ENCODE data around the gene C19orf73. TPM values are rescaled to one million over a fixed set of nuclear protein-coding genes. Genes with fewer than 3 reads are reported as not detected.
A peak's percentile ranks its signal among the peaks of the same experiment; 100 is the strongest.

C19orf73 gene
- total RNA-seq, 1 donor from 2014 or later: 0.40 TPM

DNA sequence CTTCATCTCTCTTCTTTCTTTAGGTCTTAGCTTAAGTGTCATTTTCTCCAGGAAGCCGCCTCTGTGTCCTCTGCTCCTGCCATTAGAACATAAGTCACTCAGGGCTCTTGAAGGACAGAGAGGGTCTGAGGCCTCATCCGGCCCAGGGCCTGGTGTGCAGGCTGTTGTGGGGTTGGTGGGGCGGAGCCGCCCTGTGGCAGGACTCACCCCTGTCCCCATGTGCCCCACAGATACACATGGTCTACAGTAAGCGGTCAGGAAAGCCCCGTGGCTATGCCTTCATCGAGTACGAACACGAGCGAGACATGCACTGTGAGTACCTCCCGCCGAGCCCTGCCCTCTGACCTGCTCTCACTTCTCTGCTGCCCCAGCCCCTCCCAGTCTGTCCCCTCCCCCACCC is 17.8 kb downstream of the C19orf73 start:
- DNase-seq (ENCODE audit: low read depth in 2 of 2): no peak

DNA sequence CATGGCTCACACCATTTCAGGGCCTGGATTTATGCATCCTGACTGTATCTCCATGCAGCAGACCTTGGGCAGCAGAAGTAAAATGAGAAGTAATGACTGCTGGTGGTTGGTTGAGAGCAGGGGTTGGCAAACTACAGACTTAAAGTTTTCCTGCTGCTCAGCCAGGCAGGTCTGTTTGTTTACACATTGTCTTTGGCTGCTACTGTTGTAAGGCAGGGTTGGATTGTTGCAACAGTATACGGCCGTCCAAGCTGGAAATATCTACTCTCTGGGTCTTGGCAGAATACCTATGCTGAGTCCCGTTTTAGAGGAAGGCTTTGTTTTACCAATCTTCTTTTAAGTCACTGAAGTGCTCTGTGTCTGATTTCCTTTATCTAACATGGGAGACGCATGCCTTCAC is 20.1 kb downstream of the C19orf73 start:
- no peak for DNase-seq (ENCODE audit: low read depth in 2 of 2)

DNA sequence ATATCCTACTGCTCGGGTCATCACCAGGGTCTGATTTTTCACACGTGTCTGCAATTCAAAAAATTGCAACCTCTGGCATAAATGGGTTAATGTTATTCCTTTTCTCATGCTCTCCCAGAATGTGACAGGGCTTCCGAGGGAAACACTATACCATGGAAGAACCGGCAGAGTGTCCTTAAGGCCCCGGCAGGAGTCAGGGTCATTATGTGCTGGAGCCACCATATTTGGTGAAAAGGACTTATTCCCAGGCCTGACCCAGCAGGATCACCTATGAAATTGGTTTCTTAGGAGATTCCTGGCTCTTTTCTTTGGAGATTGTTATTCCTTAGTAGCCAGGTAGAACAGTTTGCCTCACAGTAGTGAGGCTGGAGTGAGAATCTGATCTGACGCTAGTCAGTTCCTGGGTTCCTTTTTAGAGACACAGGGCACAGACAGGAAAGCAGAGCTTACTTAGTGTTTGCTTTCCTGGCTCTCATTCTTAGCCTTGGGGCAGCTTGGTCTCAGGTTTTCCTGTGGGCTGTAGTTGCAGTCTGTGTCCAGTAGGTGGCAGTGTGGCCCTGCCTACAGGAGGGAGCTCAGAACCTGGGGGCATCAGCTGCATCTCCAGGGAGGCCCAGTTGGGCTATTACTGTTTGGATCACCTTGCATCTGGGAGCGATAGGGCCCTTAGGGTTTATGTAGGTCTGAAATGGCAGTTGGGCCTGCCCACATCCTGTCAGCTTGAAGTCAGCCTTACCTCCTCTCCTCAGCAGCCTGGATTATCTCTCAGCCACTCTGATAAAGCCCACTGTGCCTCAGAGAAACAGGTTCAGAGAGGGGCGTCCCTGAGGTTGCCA is 21.3 kb downstream of the C19orf73 start:
- DNase-seq (ENCODE audit: low read depth in 2 of 2): peak; percentile 69 to 78

DNA sequence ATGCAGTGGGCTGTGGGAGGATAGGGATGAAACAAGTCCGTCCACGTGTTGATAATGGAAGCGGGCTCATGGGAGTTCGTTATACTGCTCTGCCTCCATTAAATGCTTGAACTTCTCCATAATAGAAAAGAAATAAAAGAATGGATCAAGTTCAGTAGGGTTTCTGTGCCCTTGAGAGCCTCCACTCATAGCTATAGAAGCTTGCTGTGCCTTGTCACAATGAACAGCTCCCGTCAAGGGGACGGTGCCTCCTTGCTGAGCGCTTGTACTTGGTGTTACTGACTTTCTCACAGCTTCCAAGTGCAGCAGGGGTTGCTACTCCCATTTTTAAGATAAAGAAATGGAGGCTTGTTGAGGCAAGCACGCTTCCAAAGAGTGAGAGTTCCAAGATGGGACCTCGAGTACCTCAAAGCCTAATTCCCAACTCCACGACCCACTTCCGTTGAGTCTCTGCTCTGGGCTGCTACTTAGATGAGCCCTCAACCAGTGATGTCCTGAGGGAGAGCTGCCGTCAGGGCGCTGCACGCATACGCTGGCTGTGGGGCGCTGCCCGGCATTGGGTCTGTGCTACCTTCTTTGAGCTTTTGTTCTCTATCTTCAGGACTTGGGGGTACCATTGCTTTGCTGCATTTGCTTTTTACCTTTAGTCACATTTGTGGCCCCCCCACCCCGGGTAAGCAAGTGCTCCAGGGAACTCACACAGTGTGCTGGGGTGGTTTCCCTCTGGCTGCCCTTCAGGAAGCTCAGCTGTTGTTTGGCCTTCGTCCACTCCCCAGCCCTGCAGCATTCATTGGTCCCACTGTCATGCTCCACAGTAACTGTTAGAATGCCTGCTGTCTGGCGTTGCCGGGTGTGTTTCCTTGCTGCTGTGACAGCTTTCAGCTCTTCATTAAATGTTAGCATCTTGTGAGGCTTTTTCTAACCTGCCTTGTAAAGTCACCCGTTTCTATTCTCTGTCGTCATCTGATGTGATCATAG is 24.1 kb downstream of the C19orf73 start:
- DNase-seq (ENCODE audit: low read depth in 2 of 2): peak; percentile 28 to 68

DNA sequence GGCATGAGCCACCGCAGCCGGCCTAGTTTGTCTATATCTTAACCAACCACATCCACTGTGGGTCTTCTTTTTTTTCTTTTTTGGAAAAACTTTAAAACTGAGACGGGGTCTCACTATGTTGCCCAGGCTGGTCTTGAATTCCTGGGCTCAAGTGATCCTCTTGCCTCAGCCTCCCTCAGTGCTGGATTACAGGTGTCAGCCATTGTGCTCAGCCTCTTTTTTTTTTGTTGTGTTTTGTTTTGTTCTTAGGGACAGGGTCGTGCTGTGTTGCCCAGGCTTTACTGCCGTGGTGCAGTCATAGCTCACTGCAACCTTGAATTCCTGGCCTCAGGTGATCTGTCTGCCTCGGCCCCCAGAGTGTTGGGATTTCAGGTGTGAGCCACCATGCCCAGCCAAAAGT is 26.3 kb downstream of the C19orf73 start:
- DNase-seq (ENCODE audit: low read depth in 2 of 2): no peak

DNA sequence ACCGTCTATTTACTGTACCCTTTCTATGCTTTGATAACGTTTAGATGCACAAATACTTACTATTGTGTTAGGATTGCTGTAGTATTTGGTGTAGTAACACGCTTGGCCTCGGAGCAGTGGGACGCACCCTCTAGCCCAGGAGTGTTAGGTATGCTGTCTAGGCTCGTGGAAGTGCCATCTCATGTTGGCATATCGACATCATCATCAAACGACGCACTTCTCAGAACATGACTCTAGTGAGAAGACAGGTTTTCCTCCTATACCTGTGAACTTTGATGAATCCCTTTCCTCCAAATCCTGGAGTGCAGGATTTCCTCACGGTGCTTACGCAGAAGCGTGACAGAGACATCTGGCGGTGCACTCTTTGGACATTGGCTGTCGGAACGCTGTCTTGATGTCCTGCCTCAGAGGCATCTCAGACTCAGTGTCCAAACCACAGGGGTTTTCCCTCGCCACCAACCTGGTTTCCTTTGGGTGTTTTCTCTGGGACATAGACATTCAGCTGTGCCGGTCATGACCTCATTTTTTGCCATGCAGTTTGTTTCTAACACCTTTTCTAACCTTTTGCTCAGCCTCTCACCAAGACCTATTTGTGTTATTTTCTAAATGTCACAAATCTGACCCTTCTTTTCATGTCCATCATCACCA is 27.4 kb downstream of the C19orf73 start:
- DNase-seq (ENCODE audit: low read depth in 2 of 2): no peak

DNA sequence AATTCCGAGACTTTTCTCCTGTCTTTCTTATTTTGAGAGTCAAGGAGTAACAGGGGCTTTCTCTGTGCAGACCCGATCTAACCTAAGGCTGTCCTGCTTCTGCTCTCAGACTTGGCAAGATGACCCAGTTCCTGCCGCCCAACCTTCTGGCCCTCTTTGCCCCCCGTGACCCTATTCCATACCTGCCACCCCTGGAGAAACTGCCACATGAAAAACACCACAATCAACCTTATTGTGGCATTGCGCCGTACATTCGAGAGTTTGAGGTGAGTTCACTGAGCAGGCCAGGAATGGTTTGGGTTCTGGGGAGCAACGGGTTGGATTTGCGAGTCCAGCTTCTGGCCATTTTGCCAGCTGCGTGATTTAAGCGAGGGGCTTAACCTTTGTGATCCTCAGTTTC is 32.6 kb downstream of the C19orf73 start:
- no peak for DNase-seq (ENCODE audit: low read depth in 2 of 2)

DNA sequence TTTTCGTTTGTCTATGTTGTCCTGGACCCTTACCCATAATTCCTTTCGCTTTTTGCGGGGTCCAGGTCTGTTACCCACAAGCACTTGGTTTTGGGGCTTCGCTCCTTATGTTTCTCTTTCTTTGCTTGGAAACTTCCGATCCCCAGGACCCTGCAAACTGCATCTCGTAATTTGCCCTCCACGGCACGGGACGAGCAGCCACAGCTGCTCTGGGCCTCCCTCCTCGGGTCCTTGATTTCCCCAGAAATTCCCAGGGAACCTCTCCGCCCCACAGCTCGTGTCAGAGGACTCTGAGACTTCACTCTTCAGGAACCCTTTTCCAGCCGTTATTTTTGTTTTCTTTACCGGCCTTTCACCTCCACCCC is 33.1 kb downstream of the C19orf73 start:
- no peak for DNase-seq (ENCODE audit: low read depth in 2 of 2)

DNA sequence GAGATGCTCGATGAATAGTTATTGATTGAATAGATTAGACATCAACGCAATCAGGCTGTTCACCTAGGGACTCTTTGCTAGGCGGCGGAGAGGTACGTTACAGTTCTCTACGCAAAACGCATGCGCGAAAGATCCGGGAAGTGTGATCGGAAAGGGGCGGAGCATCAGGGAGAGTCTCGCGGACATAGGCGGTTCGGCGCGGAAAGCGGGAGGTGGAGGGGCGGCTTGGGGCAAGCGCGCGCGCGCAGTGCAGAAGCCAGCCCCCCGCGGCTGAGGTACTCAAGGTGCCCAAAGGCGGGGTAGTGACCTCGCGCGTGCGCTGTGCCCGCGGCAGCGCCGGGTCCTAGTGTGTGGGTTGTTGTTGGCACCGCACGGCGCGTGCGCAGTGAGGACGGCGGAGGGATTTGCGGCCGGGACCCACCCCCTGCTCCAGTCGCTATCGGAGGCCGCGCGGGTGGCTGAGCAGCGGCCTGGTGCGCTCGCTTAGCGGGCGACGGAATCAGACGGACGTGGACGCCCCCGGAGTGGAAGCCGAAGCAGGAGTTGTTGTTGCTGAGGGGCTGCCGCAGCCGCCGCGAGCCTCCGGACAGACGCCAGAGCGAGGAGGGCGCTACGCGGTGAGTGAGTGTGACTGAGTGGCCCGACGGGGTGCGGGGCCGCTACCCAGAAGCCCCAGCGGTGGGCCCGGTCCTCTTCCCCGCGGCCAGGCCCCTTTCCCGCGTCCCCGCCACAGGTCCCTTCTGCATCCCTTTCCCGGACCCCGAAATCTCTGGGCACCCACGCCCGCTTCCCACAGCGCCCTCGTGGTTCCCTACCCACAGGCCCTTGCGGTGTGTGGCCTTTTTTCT is 33.7 kb downstream of the C19orf73 start, which contains the start of gene SNRNP70:
TSS of gene SNRNP70 (plus strand) at position 432 of the 848 bp plus-strand sequence. CDS start 964 bp downstream, outside the sequence.
- peak; percentile 100 for DNase-seq (ENCODE audit: low read depth in 2 of 2)

DNA sequence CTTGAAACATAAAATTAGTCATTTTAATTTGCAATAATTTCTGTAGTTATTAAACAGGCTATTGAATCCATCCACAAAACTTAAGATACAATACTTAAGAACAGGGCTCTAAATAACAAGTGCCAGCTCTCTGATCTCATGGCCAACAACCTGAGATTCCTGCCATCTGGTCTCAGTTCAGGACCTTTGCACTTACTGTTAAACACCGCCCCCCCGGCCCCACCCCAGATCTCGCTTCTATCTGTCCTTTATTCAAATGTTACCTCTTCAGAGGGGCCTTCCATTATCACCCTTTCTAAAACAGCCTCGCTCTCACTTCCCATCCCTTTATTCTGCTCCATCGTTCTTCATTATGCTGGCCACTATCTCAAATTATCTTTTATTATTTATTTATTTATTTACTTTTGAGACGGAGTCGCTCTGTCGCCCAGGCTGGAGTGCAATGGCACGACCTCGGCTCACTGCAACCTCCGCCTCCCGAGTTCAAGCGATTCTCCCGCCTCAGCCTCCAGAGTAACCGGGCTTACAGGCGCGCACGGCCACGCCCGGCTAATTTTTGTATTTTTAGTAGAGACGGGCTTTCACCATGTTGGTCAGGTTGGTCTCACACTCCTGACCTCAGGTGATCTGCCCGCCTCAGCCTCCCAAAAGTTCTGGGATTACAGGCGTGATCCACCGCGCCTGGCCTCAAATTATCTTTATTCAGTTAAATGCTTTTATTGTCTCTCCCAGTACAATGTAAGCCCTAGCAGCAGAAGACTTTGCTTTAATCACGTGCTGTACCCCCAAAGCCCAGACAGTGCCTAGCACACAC is 34.5 kb downstream of the C19orf73 start:
- no peak for DNase-seq (ENCODE audit: low read depth in 2 of 2)

DNA sequence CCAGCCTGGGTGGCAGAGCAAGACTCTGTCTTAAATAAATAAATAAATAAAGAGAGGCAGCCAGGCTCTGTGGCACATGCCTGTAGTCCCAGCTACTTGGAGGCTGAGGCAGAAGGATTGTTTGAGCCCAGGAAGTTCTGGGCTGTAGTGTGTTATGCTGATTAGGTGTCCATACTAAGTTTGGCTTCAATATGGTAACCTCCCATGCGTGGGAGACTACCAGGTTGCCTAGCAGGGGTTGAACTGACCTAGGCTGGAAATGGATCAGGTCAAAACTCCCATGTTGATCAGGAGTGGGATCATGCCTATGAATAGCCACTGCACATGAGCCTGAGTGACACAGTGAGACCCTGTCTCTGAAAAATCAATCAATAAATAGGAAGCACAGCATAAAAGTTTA is 37.7 kb downstream of the C19orf73 start:
- DNase-seq (ENCODE audit: low read depth in 2 of 2): no peak

DNA sequence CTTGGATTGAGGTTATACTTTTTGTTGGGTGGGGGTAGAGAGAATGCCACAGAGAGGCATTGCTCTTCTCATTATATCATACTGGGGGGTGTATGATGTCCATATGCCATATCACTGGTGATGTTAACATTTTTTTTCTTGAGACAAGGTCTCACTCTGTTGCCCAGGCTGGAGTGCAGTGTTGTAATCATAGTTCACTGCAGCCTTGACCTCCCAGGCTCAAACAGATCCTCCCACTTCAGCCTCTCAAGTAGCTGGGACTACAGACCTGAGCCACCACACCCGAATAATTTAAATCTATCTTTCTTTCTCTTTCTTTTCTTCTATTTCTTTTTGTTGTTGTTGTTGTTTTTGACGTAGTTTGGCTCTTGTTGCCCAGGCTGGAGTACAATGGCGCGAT is 38.6 kb downstream of the C19orf73 start:
- DNase-seq (ENCODE audit: low read depth in 2 of 2): no peak

DNA sequence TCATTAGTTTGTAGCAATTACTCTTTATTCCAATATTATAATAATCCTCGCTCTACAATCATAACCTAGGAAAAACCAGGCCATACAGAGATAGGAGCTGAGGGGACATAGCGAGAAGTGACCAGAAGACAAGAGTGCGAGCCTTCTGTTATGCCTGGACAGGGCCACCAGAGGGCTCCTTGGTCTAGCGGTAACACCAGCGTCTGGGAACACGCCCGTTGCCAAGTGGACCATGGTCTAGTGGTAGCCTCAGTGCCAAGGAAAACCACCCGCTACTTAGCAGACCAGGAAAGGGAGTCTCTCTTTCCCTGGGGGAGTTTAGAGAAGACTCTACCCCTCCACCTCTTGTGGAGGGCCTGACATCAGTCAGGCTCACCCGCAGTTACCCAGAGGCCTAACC is 44.1 kb downstream of the C19orf73 start:
- DNase-seq (ENCODE audit: low read depth in 2 of 2): peak; percentile 67 to 69

DNA sequence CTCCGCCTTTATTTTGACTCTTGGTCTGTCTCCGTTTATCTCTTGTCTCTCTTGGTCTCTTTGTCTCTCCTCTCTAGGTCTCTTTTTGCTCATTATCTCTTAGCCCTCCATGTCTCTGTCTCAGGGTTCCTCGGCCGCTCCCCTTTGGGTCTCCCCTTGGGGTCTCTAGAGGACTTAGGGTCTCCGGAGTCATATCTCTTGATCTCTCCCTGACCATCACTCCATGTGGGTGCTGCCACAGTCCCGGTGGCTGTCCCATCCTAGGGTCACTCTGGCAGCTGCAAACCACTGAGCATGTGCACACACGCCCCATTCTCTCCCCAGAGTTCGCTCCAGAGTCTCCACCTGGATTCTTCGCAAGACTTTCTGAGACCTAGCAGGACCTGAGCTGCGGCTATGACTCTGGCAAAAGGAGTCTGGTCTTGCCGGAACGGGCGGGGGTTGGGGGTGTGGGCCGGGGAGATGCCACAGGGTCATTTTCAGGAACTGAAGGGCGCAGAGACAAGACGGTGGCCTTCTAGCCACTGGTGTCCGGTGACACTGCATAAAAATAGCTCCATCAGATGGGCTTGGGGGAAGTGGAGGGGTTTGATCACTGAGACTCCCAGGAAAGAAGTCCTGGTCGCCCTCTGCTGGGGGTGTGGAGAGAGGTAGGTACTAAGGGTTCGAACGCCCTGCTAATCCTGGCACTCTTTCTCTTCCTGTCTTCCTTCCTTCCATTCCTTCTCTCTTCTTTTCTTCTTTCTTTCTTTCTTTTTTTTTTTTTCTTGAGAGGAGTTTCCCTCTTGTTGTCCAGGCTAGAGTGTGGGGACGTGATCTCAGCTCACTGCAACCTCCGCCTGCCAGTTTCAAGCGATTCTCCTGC is 45.2 kb downstream of the C19orf73 start:
- DNase-seq (ENCODE audit: low read depth in 2 of 2): no peak

DNA sequence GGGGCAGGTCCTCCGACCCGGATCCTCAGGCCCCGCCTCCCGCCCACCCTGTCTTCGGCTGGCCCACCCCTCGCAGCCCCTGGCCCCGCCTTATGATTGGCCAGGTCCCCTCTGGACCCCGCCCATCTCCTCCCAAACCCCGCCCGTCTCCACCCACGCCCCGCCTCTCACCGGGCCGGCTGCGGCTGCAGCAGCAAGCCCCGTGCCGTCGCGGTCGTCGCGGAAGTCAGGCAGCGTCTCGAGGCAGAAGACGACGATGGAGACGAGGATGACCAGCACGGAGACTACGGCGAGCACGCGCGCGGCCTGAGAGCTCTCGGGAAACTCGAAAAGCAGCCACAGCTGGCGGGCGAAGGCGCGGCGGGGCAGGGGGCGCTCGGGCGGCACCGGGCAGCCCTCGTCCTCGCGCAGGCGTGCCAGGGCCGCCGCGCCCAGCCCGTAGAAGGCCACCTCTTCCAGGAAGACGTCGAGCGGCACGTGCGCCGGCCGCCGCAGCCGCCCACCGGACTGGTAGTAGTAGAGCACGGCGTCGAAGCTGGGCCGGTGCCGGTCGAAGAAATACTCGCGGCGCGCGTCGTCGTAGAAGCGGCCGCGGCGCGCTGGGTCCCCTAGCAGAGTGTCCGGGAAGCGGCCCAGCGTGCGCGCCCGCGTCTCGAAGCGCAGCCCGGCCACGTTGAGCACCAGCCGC is 46.9 kb downstream of the C19orf73 start:
- DNase-seq (ENCODE audit: low read depth in 2 of 2): no peak

DNA sequence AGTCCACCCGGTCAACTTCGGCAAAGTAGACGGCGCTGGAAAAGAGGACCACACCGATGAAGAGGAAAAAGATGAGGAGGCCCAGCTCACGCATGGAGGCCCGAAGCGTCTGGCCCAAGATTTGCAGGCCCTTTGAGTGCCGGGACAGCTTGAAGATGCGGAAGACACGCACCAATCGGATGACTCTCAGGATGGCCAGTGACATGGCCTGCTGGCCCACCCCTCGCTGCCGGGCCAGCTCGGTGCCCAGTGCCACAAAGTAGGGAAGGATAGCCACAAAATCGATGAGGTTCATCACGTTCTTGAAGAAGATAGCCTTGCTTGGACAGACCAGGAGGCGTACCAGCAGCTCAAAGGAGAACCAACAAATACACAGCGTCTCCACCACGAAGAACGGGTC is 48.5 kb downstream of the C19orf73 start:
- no peak for DNase-seq (ENCODE audit: low read depth in 2 of 2)

DNA sequence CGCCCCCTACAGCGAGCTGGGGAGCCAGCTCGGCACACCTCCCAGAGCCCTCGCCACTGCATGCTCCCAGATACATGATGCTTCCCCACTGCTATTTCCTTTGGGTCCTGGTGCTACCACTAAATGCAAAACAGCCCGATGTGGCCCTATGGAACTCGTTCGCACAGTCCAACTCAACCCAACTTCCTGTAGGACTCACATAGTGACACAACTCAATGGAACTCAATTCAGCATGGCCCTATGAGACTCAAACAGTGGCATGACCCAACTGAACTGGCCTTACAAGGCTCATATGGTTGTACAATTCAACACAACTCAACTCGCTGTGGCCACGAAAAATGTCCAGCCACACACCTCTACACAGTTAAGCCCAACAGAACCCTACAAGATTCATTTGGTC is 49.9 kb downstream of the C19orf73 start:
- no peak for DNase-seq (ENCODE audit: low read depth in 2 of 2)
